COR-L47 (cell line): ENCODE results near the gene ELOB.

Experiments
- DNase-seq: peaks from one replicate; lab custom pipeline; 2025; lab: John Stamatoyannopoulos, UW

Gene ELOB

DNA sequence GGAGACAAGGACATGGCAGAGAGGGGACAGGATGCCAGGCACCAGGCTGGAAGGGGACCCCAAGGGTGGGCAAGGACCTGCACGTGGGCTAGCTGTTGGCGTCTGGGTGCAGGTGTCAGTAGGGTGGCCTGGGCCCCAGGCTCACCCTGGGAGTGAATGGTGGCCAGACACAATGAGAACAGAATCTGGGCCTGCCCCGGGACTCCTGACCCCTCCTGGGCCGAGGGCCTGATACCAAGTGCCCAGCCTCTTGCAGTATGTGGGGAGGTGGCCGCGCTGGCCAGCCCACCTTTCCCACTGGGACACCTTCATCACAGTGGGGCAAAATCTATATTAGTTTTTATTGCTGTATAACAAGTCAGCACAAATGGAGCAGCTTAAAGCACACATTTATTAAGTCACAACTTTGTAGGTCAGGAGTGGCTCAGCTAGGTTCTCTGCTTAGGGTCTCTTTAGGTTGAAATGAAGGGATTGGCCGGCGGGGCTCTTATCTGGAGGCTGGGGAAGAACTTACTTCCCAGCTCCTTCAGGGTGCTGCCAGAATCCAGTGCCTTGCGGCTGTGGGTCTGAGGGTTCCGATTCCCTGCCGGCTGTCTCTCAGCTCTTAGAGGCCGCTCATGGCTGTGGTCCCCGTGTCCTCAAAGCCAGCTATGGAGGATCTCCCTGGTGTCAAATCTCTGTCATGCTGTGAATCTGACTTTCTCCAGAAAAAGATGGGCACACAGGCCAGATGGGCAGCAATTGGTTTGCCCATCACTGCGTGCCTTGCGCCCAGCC is 6.7 kb upstream of the ELOB start:
- DNase-seq = no peak

DNA sequence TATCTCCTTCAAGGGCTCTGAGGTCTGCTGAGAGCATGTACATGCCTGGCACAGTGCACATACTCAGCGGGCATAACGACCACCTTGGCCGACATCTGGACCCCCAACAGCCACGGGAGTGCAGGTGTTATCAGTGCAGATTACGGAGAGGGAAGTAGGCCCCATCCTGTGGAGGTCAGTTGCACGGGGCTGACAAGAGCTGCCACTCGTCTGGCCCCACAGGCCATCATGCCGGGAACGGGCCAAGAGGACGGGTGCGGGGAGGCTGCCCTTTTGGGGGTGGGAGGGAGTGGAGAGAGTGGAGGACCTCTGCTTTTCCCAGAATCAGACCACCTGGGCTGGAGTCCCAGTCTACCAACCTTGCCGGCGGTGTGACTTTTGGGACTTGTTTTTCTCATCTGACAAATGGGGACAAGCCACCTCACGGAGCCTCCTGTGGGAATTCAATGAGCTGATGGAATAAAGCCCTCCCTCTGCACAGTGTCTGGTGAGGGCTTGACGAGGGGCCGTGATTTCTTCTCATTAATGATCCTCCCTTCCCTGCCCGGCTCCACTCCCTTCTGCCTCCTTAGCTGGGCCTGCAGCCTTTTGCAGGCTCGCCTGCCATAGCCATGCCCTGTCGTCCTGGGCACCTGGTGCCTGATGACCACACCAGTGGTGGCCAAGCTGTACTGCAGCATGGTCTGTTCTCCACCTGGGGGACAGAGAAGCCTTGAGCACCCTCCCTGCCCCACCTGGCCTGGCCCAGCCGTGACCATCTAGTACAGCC is 5.7 kb upstream of the ELOB start:
- no peak for DNase-seq

DNA sequence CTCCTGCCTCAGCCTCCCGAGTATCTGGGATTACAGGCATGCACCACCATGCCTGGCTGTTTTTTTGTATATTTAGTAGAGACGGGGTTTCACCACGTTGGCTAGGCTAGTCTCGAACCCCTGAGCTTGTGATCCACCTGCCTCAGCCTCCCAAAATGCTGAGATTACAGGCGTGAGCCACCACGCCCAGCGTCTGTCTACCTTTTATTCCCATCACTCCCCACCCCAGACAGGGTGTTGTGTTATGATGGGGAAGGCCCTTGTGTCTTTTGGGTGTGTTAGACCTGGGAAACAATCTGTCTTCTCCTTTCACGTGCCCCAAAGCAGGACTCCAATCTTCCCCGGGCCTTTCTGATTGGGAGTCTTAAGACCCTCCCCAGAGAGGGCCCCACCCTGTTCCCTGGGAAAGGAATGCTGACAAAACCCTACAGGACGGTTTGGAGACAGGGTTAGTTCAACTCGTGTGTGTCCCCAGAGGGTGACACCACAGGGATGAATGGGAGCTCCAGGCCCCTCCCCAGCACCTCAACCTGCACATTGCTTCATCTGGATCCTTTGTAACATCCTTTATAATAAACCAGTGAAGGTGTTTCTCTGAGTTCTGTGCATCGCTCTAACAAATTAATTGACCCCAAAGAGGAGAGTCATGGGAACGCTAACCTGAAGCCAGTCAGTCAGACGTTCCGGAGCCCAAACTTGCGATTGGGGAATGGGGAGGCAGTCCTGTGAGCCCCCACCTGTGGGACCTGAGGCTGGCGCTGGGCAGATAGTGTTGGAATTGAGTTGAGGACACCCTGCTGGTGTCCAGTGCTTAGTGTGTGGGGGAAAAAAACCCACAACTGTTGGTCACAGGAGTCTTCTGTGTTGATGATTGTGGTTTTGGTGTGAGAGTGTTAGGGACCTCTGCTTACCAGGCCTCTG is 3.2 kb upstream of the ELOB start:
- DNase-seq = no peak

DNA sequence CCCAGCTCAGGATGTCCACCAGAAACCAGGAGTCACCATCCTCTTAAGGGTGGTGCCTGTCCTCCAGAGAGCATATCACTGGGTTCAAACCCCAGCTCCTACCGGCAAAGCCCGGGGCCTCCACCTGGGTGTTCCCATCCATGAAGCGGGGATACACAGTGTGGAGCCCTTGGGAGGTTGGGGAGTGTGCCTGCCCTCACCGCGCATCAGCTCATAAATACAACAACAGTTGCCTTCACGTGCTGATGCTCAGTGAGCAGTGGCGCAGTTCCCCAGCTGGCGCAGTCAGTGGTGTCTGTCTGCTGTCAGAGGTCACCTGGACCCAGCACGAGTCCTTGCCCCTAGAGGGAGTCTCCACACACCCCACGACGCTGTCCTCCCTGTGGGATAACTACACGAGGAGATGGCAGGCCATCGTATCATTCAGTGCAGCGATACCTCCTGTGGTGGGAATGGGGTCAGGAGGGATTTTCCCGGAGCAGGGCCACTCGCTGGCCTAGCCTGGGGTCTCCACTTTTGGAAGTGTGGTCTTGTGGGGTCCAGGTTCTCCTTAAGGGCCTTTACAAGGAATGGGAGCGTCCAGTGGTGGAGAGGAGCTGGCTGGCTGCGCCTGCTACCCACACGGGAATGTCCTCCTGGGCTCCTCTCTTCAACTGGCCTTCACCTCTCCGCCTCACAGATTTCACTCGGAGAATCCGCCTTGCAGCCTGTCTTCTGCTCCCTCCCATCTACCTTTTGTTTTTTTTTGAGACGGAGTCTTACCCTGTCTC is 2.3 kb upstream of the ELOB start:
- DNase-seq = no peak

DNA sequence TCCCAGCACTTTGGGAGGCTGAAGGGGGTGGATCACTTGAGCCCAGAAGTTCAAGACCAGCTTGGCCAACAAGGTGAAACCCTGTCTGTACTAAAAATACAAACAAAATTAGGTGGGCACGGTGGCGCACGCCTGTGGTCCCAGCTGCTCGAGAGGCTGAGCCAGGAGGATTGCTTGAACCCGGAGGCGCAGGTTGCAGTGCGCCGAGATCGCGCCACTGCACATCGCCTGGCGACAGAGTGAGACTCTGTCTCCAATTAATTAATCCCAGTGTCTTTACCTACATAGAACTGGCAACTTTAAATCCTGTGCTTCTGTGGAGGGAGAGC is 1.5 kb upstream of the ELOB start:
- DNase-seq = no peak

DNA sequence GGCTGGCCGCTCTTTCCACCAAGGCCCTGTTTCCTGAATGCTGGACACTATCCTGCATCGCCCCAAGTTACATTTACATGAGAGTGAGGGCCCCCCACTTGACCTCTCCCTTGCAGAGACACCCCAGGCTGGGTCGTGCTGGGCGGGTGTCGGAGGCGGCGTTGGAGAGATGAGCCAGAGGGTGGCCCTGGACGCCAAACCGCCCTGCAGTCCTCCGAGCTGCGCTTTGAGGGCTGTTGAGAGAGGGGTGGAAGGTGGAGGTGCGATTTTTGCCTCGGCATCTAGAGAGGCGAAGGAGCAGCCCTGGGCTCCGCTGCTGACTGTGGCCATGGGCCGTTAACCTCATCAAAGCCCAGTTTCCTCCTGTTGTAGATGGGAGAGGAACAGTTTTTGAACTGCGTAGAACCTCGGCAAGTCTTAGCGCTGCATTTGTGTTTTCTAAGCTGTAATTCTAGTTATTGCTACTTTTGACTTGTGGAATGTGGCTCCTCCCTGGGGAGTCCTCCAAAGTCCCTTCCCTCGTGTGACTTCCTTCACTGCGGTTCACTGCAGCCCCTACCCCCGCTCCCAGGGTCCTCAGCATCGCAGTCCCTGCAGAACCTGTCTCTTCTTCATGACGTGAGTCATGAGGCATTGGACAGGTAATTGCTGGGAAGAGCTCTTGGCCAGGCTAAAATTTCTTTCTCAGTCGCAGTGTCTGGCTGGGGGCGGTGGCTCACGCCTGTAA is 986 bp upstream of the ELOB start:
- no peak for DNase-seq

DNA sequence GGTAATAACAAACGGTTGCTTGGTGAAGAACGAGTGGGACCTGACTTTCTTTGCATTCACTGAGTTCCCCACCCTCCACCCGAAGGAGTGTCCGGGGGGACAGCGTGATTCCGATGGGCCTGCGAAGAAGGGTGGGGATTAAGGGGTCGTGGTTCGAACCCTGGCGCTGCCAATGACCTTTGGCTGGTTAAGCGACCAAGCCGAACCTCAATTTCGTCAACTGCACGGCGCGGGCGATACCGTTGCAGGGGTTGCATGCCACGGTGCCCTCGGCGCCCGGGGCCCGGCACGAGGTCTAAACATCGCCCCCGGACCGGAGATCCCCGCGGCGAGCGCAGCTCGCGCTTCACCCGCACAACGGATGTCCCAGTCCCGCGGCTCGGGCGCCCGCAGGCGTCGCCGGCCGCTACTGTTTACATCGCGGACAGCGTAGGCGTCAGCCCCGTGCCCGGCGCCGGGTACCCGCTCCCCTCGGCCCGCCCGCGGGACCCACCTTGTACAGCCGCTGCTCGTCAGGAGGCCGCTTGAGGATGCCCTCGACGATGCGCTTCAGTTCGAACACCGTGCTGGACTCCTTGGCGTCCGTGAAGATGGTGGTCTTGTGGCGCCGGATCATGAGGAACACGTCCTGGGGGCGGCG is 460 bp downstream of the ELOB start:
- no peak for DNase-seq

DNA sequence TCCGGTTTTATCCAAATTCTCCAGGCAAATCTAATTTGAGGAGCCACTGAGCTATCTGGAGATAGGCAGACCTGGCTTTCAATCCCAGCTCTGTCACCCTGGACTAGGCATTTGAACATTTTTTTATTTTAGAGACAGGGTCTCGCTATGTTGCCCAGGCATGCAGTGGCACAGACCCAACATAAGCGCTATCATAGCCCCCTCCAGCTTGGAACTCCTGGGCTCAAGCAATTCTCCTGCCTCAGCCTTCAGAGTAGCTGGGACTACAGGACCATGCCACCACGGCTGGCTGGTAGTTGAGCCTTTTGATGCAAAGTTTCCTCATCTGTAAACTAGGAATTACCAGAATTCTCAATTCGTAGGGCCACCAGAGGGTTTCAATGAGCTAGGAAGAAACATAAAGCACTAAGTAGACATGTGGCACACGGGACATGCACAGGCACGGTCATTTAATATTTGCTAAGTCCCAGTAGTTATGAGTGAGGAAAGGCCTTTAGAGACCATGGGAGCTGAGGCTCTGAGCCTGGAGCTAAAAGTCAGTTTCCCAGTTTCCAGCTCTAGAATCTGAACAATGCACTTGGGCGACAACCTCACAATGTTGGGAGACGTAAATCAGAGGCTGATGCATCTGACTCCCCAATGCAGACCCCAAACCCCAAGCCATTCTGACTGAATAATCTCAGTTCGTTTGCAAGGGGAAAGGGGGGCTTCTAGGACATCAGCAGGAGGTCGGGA is 1.1 kb downstream of the ELOB start:
- no peak for DNase-seq

DNA sequence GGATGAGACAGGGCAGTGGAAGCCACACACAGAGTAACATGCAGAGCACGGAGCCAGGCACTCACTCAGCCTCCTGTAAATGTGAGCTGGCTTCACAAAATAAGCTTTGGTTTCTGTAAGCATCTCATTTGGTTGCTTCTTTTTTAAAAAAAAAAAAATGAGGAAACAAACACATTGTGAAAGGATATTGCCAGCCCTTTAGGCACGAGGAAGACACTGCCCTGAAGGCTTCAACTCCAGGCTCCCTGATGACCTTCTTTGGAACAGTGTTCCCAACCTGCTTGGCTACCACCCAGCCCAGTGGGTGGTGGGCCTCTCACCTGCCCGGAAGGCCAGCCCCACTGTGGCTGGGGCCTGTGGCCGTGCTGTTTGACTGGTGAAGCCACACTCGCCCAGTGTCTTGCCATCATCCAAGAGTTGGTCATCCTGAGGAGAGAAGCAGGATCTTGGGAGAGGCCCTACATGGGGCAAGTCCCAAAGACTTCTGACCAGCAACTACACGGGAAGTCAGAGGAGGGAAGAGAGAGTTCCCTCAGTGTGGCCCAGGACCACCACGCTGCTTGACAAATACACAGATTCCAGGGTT is 1.9 kb downstream of the ELOB start:
- DNase-seq = no peak

DNA sequence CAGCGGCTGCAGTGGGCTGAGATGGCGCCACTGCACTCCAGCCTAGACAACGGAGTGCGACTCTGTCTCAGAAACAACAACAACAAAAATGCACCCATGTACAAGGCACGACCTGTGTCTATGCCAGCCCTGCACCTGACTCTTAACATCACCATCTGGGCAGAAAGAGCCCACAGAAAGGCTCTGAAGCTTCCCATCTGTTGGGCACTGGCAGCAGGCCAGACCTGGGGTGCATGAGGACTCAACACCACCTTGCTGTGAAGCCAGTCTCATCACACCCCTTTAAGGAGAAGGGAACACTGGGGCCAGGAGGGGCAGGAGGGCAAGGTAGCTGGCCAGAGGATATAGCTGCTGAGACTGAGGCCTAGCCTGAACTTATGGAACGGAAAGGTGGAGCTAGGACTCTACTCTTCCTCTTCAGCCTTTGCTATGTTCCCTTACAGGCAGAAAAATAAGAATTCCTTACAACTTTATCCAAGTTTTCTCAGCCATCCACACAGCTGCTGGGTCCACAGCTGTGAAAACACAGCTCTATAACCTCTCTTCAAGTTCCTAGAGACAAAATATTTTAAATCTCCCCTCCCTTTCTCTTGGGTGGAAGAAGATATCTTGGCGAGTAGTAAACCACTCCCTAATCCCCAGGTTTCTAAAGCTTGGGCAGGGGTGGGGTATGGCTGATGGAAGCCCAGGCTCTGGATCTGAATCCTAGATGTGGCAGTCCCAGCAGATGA is 2.8 kb downstream of the ELOB start:
- no peak for DNase-seq

DNA sequence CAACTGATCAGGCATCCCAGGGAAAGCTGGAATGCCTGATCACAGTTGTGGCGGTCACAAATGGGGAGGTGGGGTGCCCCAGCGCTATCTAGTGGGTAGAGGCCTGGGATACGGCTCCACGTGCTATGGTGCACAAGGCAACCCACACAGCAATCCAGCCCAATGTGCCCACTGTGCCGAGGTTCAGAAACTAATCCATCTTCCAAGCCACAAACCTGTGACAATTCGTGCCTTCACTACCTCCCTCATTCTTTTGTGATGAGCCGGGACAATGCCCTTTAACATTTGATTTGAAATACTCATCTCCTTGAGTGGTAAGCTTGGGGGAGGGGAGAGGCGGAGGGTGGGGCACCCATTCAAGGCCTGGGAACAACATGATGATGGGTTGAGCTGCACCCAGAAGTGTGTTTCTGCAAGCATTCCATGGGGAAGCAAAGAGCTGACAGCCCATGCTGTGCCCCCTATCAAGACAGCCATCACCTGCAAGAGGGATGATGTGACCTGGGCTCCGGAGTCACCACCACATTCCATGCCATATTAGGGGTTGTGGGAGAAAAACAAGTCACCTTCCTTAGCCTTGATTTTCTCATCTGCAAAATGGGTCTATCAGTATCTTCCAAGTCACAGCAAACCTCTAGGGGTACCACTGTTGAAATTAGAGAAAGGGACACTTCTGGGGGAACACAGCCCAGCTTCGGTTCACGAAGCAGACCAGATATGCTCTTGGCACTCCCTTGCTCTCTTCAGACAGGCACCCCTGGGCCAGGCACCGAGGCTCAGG is 3.7 kb downstream of the ELOB start:
- no peak for DNase-seq

DNA sequence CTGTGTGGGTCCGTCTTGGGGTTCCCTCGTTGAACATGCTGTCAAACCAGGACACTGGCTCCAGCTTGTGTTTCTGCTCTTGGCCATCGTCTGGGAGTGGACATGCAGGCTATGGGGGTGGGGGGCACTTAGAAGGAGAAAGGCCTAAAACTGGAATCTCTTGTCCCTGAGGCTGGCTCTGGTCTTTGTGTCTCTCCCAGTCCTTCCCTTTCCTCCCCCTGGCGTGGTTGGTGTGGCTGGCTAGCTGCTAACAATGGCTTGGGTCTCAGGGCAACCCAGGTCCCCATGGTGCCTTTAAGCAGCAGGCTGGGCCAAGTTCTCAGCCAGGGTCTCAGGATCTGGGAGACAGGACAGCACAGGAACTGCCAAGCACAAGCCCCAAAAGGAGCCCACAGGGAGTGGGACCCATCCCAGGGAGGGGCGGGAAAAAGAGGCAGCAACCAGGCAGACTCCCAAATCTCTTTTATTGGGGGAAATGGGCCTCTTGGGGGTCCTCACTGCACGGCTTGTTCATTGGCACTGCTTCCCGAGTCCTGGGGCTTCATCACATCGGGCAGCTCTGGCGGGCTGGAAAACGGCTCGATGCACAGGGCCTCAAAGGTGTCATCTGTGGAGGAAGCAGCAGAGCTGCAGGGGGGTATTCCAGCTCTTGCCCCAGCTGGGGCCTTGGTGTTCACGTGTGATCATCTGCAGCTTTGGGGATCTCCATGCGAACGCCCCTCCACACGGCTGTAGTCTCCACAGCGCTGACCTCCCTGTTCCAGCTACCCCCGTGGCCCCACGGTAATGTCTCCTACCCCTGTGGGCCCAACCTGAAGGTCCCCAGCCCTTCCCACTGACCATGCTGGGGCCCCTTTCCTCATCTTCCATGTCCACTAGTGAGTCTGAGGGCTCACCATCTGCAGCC is 5.3 kb downstream of the ELOB start:
- DNase-seq = no peak

DNA sequence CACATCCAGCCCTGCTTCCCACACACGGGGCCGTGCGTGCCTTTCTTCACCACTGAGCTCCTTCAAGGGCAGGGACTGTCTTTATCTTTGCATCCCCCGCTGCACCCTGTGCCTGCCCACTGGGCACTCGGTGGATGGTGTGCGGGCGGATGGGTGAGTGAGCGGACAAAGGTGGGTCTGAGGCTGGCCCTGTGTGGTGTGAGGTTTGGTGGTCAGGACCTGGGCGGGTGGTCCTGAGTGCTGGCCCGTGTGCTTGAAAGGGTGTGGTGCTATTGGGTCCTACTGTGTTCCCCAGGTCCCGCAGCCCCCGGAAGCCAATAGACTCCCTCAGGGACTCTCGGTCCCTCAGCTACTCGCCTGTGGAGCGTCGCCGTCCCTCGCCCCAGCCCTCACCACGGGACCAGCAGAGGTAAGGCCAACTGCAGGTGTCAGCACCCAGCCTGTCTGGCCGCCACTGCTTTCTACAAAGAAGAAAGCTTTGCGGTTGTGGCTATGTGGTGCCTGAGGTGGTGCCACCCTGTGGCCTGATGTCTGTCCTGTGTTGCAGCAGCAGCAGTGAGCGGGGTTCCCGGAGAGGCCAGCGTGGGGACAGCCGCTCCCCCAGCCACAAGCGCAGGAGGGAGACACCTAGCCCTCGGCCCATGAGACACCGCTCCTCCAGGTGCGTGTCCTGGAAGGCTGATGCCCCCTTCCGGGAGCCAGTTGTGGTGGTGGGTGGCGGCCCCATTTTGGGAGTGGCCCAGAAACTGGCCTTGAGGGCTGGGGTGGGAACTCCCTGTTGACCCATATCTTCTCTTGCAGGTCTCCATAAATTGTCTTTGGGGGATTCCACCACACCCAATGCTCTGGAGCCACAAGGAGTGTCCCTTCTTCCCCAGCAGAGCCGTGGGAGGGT is 6.8 kb downstream of the ELOB start:
- DNase-seq = no peak

DNA sequence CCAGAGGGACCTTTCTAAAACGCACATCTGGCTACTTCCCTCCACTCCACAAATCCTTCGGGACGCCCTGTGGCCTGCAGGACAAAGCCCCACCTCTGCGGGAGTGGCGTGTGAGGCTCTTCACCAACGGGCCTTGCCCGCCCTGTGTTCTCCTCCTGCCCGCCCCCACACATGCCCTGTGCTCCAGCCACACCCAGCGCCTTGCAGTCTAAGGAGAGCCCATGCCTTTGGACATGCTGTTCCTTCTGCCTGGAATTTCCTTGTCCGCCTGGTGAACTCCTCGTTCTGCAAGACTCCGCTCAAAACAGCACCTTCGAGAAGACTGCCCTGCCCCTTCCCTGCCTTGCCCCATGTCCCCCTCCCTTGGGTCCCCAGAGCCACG is 7.4 kb downstream of the ELOB start:
- DNase-seq = no peak

DNA sequence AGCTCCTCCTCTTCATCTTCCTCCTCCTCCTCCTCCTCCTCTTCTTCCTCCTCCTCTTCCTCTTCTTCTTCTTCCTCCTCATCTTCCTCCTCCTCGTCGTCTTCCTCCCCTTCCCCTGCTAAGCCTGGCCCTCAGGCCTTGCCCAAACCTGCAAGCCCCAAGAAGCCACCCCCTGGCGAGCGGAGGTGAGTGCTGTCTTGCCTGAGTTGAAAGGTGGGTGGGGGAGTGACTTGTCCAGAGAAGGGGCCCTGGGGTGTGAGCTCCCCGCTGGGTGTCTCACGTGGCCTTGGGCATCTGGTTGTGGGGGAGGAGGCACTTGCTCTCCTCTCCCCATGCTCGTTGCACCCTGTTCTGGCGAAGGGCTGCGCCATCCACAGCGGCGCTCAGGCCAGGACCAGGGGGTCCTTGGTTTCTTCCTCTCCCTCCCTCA is 8.0 kb downstream of the ELOB start:
- DNase-seq = no peak
